ENCODE data around the gene TBC1D12. TPM values are rescaled to one million over a fixed set of nuclear protein-coding genes. Genes with fewer than 3 reads are reported as not detected.

TBC1D12 gene
- total and polyA plus RNA-seq, 3 donors from 2014 or later, result 19.4 to 23.1 (median 22.3) TPM

DNA sequence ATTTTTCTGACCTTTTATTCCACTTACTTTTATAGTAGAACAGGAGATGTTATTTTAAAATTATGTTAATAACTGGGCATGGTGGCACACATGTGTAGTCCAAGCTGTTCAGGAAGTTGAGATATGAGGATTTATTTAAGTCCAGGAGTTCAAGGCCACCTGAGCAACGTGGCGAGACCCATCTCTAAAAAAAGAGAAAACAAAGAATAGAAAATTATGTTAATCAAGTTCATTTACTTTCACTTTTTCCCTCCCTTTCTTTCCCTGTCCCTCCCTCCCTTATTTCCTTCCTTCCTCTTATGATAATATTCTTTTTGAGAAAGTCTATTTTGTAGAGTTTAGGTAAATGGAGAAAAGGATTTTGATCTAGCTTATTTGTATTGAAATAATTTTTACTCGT, 94.3 kb downstream of the TBC1D12 start:
- WGBS, 2 donors, result 32 to 34% methylated on average over 3 of the region's 3 CpGs
- no peak for TF ChIP-seq CTCF (IDR thresholded peaks at IDR 0.05)
- no peak for TF ChIP-seq POLR2A (IDR thresholded peaks at IDR 0.05)
- H3K9me3 ChIP-seq, result no peaks in the 10 kb centered on the region
- no peaks in the 10 kb centered on the region for H3K36me3 ChIP-seq (ENCODE audit: low read depth, missing control alignments)
- no peak for DNase-seq
- no peak overlapping the region for H3K27ac ChIP-seq
- H3K27me3 ChIP-seq, result no peaks in the 10 kb centered on the region
- intact Hi-C loops (cut with DNase I; ENCODE audit: low total_unique reads), result no loop called here
- H3K4me1 ChIP-seq, result no peaks in the 10 kb centered on the region
- H3K4me3 ChIP-seq, result no peak overlapping the region

DNA sequence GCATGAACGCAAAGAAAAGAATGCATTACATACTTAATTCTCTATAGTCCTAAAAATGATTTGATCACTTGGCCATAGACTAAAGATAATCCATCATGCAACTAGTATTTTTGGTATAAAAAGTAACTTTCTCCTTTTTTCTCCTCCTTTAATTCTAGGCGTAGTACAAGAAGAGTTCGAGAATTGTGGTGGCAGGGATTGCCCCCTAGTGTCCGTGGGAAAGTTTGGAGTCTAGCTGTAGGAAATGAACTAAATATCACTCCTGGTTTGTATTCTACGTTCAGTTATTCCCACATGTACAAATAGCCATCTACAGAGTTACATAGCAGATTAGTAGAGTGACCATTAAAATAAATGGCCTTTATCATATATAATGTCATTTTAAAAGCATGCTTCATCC, 97.7 kb downstream of the TBC1D12 start:
- H3K27me3 ChIP-seq, result no peaks in the 10 kb centered on the region
- peak; percentile 25 for DNase-seq
- H3K9me3 ChIP-seq, result no peaks in the 10 kb centered on the region
- no peak overlapping the region for H3K4me3 ChIP-seq
- H3K27ac ChIP-seq, result no peak overlapping the region
- intact Hi-C loops (cut with DNase I; ENCODE audit: low total_unique reads), result no loop called here
- no peaks in the 10 kb centered on the region for H3K4me1 ChIP-seq
- TF ChIP-seq POLR2A (IDR thresholded peaks at IDR 0.05) (no peak), CTCF (IDR thresholded peaks at IDR 0.05) (peak in 1 of 3 experiments; percentile 29)
- H3K36me3 ChIP-seq (ENCODE audit: low read depth, missing control alignments), result no peaks in the 10 kb centered on the region
- 76 to 81% methylated on average over 5 of the region's 5 CpGs for WGBS, 2 donors

DNA sequence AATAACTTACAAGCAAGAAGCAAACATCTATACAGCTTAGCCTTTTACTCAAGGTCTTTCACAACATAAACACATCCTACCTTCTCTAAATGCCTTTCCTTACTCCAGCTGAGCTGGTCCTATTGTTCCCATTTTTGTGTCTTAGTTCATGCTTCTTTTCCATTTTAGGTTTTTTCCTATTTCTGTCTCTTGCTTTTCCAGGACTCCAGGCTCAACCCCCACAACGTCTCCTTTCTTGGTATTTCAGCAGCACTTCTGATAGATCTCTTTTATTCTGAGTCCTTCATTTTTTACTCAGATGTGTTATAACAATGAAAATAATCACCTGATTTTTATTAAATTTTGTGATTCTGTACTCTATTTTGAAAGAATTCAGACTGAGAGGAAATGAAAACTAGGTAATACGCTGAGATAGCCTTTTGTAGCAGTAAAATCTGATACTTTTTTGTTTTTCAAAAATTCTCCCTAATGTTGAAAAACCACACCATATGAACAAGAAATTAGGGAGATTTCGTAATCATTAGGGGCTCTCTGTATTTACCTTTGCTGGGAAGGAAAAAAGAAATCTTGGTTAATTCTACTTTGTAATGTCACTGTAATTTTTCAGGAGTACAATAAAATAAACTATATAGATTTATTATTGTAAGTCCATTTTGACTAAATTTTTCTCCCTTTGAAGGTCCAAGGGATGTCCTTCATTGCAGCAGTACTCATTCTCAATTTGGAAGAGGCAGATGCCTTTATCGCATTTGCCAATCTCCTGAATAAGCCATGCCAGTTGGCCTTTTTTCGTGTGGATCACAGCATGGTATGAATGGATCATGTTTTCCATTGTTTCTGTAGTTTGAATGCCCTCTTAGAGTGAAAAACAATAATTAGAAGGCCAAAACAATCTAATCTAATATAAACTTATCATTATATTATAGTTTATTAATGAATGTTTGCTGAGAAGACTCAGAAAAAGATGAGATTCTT, 119.2 kb downstream of the TBC1D12 start:
- Histone ChIP-seq H3K27me3 (no peaks in the 10 kb centered on the region), H3K27ac (no peak overlapping the region), H3K4me3 (no peak overlapping the region), H3K36me3 (ENCODE audit: low read depth, missing control alignments) (no peaks in the 10 kb centered on the region), H3K9me3 (no peaks in the 10 kb centered on the region), H3K4me1 (no peaks in the 10 kb centered on the region)
- TF ChIP-seq POLR2A (IDR thresholded peaks at IDR 0.05) (no peak), CTCF (IDR thresholded peaks at IDR 0.05) (no peak)
- intact Hi-C loops (cut with DNase I; ENCODE audit: low total_unique reads), result no loop called here
- DNase-seq, result no peak
- WGBS, 2 donors, result 91% methylated on average over 5 of the region's 5 CpGs

DNA sequence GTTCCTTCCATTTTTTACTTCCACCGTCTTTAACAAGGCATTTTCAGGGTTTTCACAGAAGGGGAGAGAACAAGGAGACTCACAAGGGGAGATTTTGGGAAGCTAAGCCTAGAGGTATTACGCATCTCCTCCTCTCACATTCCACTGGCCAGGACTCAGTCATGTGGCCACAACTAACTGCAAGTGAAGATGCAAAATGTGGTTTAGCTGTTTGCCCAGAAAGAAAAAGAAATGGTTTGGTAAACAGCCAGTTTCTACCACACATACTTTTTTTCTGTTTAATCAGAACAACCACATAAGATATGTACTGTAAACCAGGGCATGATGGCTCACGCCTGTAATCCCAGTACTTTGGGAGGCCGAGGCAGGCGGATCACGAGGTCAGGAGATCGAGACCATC, 121.8 kb downstream of the TBC1D12 start:
- intact Hi-C loops (cut with DNase I; ENCODE audit: low total_unique reads), result no loop called here
- no peak overlapping the region for H3K4me3 ChIP-seq
- TF ChIP-seq CTCF (IDR thresholded peaks at IDR 0.05) (no peak), POLR2A (IDR thresholded peaks at IDR 0.05) (no peak)
- no peaks in the 10 kb centered on the region for H3K9me3 ChIP-seq
- H3K27ac ChIP-seq, result no peak overlapping the region
- H3K27me3 ChIP-seq, result no peaks in the 10 kb centered on the region
- no peak for DNase-seq
- 93 to 99% methylated on average over 7 of the region's 7 CpGs for WGBS, 2 donors
- no peaks in the 10 kb centered on the region for H3K36me3 ChIP-seq (ENCODE audit: low read depth, missing control alignments)
- no peaks in the 10 kb centered on the region for H3K4me1 ChIP-seq

Data from testis (tissue), 3 donors.